Brain microvascular endothelial cell (primary cell): ENCODE data around the gene SDK1.

Source experiments
- DNase-seq: peaks from one replicate; pipeline ENCODE4 v3.0.0-alpha.2; 2020
- H3K27ac ChIP-seq: fragments of 250-450 bp; sonication (Bioruptor Pico); 2 replicates; pipeline ENCODE4 v1.5.1; 2020; ENCODE audit warnings: mild to moderate bottlenecking, moderate library complexity
- H3K27me3 ChIP-seq: fragments of 250-450 bp; sonication (Bioruptor Pico); replicated peaks from 2 replicates; pipeline ENCODE4 v1.5.1; 2020; ENCODE audit warnings: mild to moderate bottlenecking
- H3K36me3 ChIP-seq: fragments of 250-450 bp; sonication (Bioruptor Pico); replicated peaks from 2 replicates; pipeline ENCODE4 v1.5.1; 2020; ENCODE audit warnings: mild to moderate bottlenecking
- H3K4me3 ChIP-seq: 2 replicates; pipeline ENCODE4 v1.5.1; 2011; ENCODE audit warnings: low read depth, mild to moderate bottlenecking, control low read depth, low read length, moderate library complexity
- in situ Hi-C: cut with HindIII; loops from 2 replicates; pipeline ENCODE4 v1.10.0; 2017; ENCODE audit warnings: low sequenced_read_pairs, low pct_ligation_motif_present
- TF ChIP-seq, protein P1 (sequence below): IDR thresholded peaks from 2 replicates; pipeline ENCODE4 v1.5.1; 2011; ENCODE audit warnings: low read depth, mild to moderate bottlenecking, moderate library complexity, low read length, control low read depth, inconsistent platforms; ENCODE audit errors: missing control alignments

SDK1 gene

DNA sequence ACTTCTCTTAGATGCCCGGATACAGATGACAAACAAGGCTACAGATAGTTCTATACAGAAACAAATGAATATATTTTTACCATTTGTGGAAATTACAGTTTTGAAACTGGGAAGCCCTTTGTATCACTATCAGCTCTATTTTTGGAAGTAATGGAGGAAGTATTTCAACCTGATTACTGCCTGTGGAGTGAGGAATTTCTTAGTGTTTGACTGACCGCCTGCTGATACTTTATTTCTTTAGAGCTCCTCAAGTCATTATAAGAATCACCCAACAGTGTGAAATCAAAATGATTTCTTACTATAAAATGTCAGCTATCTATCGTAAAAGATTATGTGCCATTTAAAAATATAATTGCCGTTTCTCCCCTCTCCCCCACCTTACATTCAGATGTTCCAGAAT lies 290.9 kb downstream of the SDK1 start:
- no peak overlapping the region for H3K27ac ChIP-seq
- in situ Hi-C loops, result no loop called here
- no peaks in the 10 kb centered on the region for H3K27me3 ChIP-seq
- DNase-seq, result no peak
- TF ChIP-seq, protein P1, sequence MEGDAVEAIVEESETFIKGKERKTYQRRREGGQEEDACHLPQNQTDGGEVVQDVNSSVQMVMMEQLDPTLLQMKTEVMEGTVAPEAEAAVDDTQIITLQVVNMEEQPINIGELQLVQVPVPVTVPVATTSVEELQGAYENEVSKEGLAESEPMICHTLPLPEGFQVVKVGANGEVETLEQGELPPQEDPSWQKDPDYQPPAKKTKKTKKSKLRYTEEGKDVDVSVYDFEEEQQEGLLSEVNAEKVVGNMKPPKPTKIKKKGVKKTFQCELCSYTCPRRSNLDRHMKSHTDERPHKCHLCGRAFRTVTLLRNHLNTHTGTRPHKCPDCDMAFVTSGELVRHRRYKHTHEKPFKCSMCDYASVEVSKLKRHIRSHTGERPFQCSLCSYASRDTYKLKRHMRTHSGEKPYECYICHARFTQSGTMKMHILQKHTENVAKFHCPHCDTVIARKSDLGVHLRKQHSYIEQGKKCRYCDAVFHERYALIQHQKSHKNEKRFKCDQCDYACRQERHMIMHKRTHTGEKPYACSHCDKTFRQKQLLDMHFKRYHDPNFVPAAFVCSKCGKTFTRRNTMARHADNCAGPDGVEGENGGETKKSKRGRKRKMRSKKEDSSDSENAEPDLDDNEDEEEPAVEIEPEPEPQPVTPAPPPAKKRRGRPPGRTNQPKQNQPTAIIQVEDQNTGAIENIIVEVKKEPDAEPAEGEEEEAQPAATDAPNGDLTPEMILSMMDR, result no peak
- H3K36me3 ChIP-seq, result no peaks in the 10 kb centered on the region
- no peak overlapping the region for H3K4me3 ChIP-seq

DNA sequence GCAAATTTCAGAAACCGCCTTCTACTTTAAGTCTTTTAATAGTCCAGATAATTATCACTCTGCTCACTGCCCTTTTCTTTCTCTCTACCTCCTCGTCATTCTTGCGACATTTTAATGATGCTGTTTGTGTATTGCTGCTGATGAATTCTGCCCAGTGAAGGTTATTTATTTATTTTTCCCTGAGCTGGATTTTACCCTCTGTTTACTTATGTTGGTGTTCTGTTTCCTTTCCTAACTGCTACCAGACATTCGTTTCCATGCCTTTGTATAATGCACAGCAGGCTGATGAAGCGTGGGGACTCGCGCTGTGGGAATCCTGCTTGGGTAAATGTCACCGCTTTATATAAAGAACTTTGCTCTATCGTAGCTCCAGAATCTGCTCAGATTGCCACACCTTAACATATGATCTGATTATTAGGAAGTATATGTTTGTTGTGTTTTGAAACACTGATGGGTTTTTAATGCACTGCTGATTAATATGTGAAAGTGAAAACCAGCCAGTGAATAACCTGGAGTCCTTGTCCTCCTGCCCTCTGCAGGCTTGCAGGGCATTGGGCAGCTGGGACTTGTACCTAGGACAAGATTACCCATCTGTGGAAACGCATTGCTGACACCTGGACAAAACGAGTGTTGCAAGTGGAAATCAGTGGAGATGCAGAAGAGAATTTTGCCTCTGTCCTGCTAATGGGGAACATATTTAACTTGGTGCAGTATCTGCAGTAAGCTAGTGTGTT lies 291.5 kb downstream of the SDK1 start:
- Histone ChIP-seq H3K27ac (no peak overlapping the region), H3K27me3 (no peaks in the 10 kb centered on the region), H3K4me3 (no peak overlapping the region), H3K36me3 (no peaks in the 10 kb centered on the region)
- in situ Hi-C loops, result no loop called here
- TF ChIP-seq, protein P1, result no peak
- DNase-seq, result no peak

DNA sequence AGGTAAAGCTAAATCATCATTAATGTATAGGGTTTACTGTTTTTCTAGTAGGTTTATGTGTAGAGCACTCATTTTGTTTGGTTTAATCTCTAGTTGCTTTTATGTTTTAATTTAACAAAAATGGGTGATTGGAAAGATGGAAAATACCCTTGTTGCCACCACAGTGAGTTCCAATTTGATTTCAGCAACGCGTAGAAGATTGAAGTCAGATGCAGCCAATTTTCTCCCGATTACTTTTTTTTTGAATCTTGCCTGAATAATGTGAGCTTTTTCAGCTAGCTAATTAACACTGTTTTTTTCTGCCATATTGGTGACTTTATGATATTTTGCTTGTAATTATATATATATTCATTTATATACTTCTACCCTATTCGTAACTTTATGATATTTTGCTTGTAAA lies 293.8 kb downstream of the SDK1 start:
- in situ Hi-C loops, result no loop called here
- Histone ChIP-seq H3K27ac (no peak overlapping the region), H3K27me3 (no peaks in the 10 kb centered on the region), H3K4me3 (no peak overlapping the region), H3K36me3 (no peaks in the 10 kb centered on the region)
- DNase-seq, result no peak
- TF ChIP-seq, protein P1, result no peak

DNA sequence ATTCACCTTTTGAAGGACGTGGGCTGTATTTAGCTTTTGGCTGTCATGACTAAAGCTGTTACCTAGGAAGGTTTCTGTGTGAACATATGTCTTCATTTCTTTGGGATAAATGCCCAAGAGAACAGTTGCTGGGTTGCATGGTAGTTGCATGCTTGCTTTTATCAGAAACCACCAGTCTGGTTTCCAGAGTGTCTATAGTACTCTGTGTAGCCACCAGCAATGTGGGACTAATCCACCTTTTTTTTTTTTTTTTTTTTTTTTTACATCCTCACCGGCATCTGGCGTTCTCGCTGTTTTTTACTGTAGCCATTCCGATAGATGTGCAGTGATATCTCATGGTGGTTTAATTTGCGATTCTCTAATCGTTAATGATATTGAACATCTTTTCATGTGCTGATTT lies 297.8 kb downstream of the SDK1 start:
- TF ChIP-seq, protein P1, result no peak
- no peak overlapping the region for H3K27ac ChIP-seq
- in situ Hi-C loops, result no loop called here
- no peak for DNase-seq
- no peaks in the 10 kb centered on the region for H3K36me3 ChIP-seq
- H3K27me3 ChIP-seq, result no peaks in the 10 kb centered on the region
- H3K4me3 ChIP-seq, result no peak overlapping the region

DNA sequence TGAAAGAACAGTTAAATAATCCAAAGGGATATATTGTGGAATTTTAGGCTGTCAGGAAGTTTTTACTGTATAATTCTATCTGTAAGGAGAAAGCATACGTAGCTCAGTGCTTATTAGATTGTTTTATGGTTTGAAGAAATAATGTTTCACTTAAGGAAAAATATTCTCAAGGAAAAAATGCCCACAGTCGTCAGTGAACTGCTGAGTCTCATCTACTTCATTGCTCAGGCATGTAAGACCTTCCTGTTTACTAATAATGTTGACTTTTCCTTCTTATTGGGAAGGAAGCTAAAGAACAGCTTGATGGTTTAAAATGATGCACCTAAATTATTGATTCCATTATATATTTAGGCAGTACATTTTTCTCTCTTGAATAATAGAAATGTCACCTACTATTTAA lies 304.2 kb downstream of the SDK1 start:
- H3K4me3 ChIP-seq, result no peak overlapping the region
- peak; percentile 42 for DNase-seq
- no peaks in the 10 kb centered on the region for H3K27me3 ChIP-seq
- H3K36me3 ChIP-seq, result no peaks in the 10 kb centered on the region
- no peak overlapping the region for H3K27ac ChIP-seq
- in situ Hi-C loops, result no loop called here
- TF ChIP-seq, protein P1, result no peak

DNA sequence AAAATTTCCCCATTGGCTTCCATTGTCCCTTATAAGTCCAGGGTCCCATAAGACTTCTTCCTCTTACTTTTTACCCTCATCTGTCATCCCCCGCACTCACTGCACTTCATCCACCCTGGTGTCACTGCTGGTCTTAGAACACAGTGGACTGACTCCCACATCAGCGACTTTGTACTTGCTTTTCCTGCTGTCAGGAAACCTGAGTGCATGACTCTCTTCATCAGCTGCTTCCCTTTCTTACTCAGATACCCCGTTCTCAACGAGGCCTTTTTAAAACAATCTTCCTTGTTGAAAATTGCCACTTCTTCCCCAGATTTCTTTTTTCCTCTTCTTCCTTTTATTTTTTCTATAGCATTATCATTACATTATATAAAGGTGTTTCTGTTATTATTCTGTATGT lies 305.4 kb downstream of the SDK1 start:
- DNase-seq, result no peak
- in situ Hi-C loops, result no loop called here
- TF ChIP-seq, protein P1, result no peak
- no peak overlapping the region for H3K27ac ChIP-seq
- H3K36me3 ChIP-seq, result no peaks in the 10 kb centered on the region
- H3K4me3 ChIP-seq, result no peak overlapping the region
- H3K27me3 ChIP-seq, result no peaks in the 10 kb centered on the region
